Peyer's patch (tissue), 4 donors: ENCODE results near the gene HTR7. TPM values are rescaled to one million over a fixed set of nuclear protein-coding genes. Genes with fewer than 3 reads are reported as not detected.
A peak's percentile ranks its signal among the peaks of the same experiment; 100 is the strongest.

Experiments used
- DNase-seq, 3 donors: peaks; one replicate each; pipeline ENCODE4 v3.0.0-alpha.2; 2017 to 2019
- H3K27ac ChIP-seq, 4 donors: fragments of 200-600 bp; sonication (generic); one replicate each; pipeline ENCODE4 v1.5.1; 2016 to 2019
- H3K27me3 ChIP-seq, 2 donors: fragments of 200-600 bp; sonication (generic); one replicate each; pipeline ENCODE4 v1.5.1; 2019
- H3K36me3 ChIP-seq, 3 donors: fragments of 200-600 bp; sonication (generic); one replicate each; pipeline ENCODE4 v1.5.1; 2016 to 2019
- H3K4me1 ChIP-seq, 4 donors: fragments of 200-600 bp; sonication (generic); one replicate each; pipeline ENCODE4 v1.5.1; 2016 to 2019
- H3K4me3 ChIP-seq, 4 donors: fragments of 200-600 bp; sonication (generic); 1 replicate in 3 of 4; 2 replicates in 1 of 4; pipeline ENCODE4 v1.5.1; 2016 to 2019; ENCODE audit warnings: mild to moderate bottlenecking in 1 of 4
- H3K9me3 ChIP-seq, 4 donors: fragments of 200-600 bp; sonication (generic); one replicate each; pipeline ENCODE4 v1.5.1; 2016 to 2019; ENCODE audit warnings: mild to moderate bottlenecking in 1 of 4
- CTCF ChIP-seq, 6 experiments: fragments of 450-650 bp in 4 of 6; fragments of 200-600 bp in 2 of 6; sonication (generic) in 1 of 6; IDR thresholded peaks; one replicate each; pipeline ENCODE4 v1.5.1; 2017 to 2019; ENCODE audit warnings: antibody characterized with exemption in 6 of 6, mild to moderate bottlenecking in 3 of 6, moderate library complexity in 1 of 6
- POLR2A ChIP-seq, 2 donors: fragments of 450-650 bp; IDR thresholded peaks; one replicate each; pipeline ENCODE4 v1.5.1; 2017; ENCODE audit warnings: antibody characterized with exemption in 2 of 2, mild to moderate bottlenecking in 2 of 2, moderate library complexity in 2 of 2
- total RNA-seq, 4 donors: library from RNA; depleted of rRNA; stranded (reverse); fragments of >200 nt; gene quantifications; one replicate each; pipeline ENCODE4 v1.1.0, GENCODE V29; 2016

The HTR7 gene
- total RNA-seq, 4 donors from 2014 or later = 0.35 to 9.1 (median 0.85) TPM

- Histone ChIP-seq H3K27me3 (no peaks in the 10 kb centered on the region), H3K4me3 (no peak overlapping the region)
Measured at GRCh38 chr10:90866050-90866598, 8.3 kb upstream of the HTR7 start.

GRCh38 chr10:90865401-90865800 is 7.6 kb upstream of the HTR7 start:
- H3K27me3 ChIP-seq = no peaks in the 10 kb centered on the region
- no peak for TF ChIP-seq POLR2A (IDR thresholded peaks at IDR 0.05)
- peak in 2 of 6 experiments; percentile 5 to 19 for TF ChIP-seq CTCF (IDR thresholded peaks at IDR 0.05)
- no peak overlapping the region for H3K4me3 ChIP-seq
- no peak for DNase-seq
- H3K36me3 ChIP-seq = no peaks in the 10 kb centered on the region
- no peak overlapping the region for H3K27ac ChIP-seq
- no peaks in the 10 kb centered on the region for H3K4me1 ChIP-seq
- H3K9me3 ChIP-seq = no peaks in the 10 kb centered on the region

More at GRCh38 chr10:90866050-90866598, 8.3 kb upstream of the HTR7 start:
- DNase-seq = no peak
- no peak for TF ChIP-seq CTCF (IDR thresholded peaks at IDR 0.05)
- TF ChIP-seq POLR2A (IDR thresholded peaks at IDR 0.05) = no peak
- Histone ChIP-seq H3K4me1 (no peaks in the 10 kb centered on the region), H3K36me3 (no peaks in the 10 kb centered on the region), H3K9me3 (no peaks in the 10 kb centered on the region), H3K27ac (no peak overlapping the region)

GRCh38 chr10:90862908-90863514 is 5.2 kb upstream of the HTR7 start:
- Histone ChIP-seq H3K27me3 (no peaks in the 10 kb centered on the region), H3K4me1 (no peaks in the 10 kb centered on the region), H3K27ac (no peak overlapping the region), H3K9me3 (no peaks in the 10 kb centered on the region), H3K4me3 (no peak overlapping the region), H3K36me3 (no peaks in the 10 kb centered on the region)
- DNase-seq = no peak
- TF ChIP-seq CTCF (IDR thresholded peaks at IDR 0.05) (peak; percentile 22 to 52 (median 49)), POLR2A (IDR thresholded peaks at IDR 0.05) (no peak)

GRCh38 chr10:90860790-90861189 is 3.0 kb upstream of the HTR7 start:
- no peak for DNase-seq
- Histone ChIP-seq H3K27ac (no peak overlapping the region), H3K36me3 (no peaks in the 10 kb centered on the region), H3K9me3 (no peaks in the 10 kb centered on the region), H3K27me3 (peaks cover 0 to 16% of the 10 kb centered on the region in 2 donors), H3K4me3 (no peak overlapping the region), H3K4me1 (peaks cover 0 to 10% (median 8%) of the 10 kb centered on the region in 4 donors)
- TF ChIP-seq CTCF (IDR thresholded peaks at IDR 0.05) (no peak), POLR2A (IDR thresholded peaks at IDR 0.05) (no peak)

- peaks cover 0 to 21% of the 10 kb centered on the region in 2 donors for H3K27me3 ChIP-seq
- no peak for TF ChIP-seq POLR2A (IDR thresholded peaks at IDR 0.05)
- no peak for TF ChIP-seq CTCF (IDR thresholded peaks at IDR 0.05)
Measured at GRCh38 chr10:90859321-90859751, 1.5 kb upstream of the HTR7 start.

More at GRCh38 chr10:90859321-90859751, 1.5 kb upstream of the HTR7 start:
- Histone ChIP-seq H3K9me3 (no peaks in the 10 kb centered on the region), H3K4me3 (no peak overlapping the region), H3K36me3 (no peaks in the 10 kb centered on the region), H3K4me1 (peaks cover 0 to 10% (median 8%) of the 10 kb centered on the region in 4 donors), H3K27ac (no peak overlapping the region)
- DNase-seq = no peak
